K562 (cell line): ENCODE measurements around the gene FAAP100. TPM values are rescaled to one million over a fixed set of nuclear protein-coding genes. Genes with fewer than 3 reads are reported as not detected.

Experiments
- ARHGAP35 ChIP-seq: fragments of 450-650 bp; IDR thresholded peaks from 2 replicates; pipeline ENCODE4 v1.6.1; 2018; ENCODE audit not compliant: partially characterized antibody
- ATF1 ChIP-seq, 2 experiments: fragments of 450-650 bp in 1 of 2; IDR thresholded peaks; 2 replicates each; pipeline ENCODE4 v1.6.1; 2016; ENCODE audit warnings: missing compliant biosample characterization in 1 of 2, missing genetic modification characterization in 1 of 2
- BCOR ChIP-seq: fragments of 450-650 bp; IDR thresholded peaks from 2 replicates; pipeline ENCODE4 v1.6.1; 2016
- BMI1 ChIP-seq: fragments of 150-350 bp; IDR thresholded peaks from 2 replicates; pipeline ENCODE4 v1.6.1; 2014; ENCODE audit warnings: low read length
- CCAR2 ChIP-seq: fragments of 200-400 bp; formaldehyde crosslinking; IDR thresholded peaks from 2 replicates; pipeline ENCODE4 v1.6.1; 2017; ENCODE audit warnings: mild to moderate bottlenecking, low read depth, low read length
- LCOR ChIP-seq: sonication (generic); formaldehyde crosslinking; IDR thresholded peaks from 2 replicates; pipeline ENCODE4 v1.8.0; 2022; ENCODE audit warnings: mild to moderate bottlenecking, missing genetic modification reagents
- NFATC3 ChIP-seq: fragments of 450-650 bp; IDR thresholded peaks from 2 replicates; pipeline ENCODE4 v1.6.1; 2017; ENCODE audit warnings: mild to moderate bottlenecking
- POLR3A ChIP-seq: IDR thresholded peaks from 2 replicates; pipeline ENCODE4 v1.6.1; 2011; ENCODE audit warnings: borderline replicate concordance, mild to moderate bottlenecking, moderate library complexity; ENCODE audit not compliant: insufficient read length, insufficient read depth; ENCODE audit errors: extremely low read depth
- RBM14 ChIP-seq: fragments of 200-400 bp; formaldehyde crosslinking; IDR thresholded peaks from 2 replicates; pipeline ENCODE4 v1.6.1; 2018; ENCODE audit warnings: low read depth, mild to moderate bottlenecking, low read length, moderate library complexity, borderline replicate concordance; ENCODE audit not compliant: insufficient read depth
- SIN3B ChIP-seq: fragments of 450-650 bp; IDR thresholded peaks from 2 replicates; pipeline ENCODE4 v1.6.1; 2017; ENCODE audit warnings: low read depth, mild to moderate bottlenecking, moderate library complexity
- ZNF507 ChIP-seq: conservative IDR thresholded peaks from 2 replicates; pipeline ENCODE4 v1.6.1; 2017; ENCODE audit warnings: missing genetic modification characterization, missing compliant biosample characterization
- ZNF696 ChIP-seq: fragments of 250-450 bp; sonication (Bioruptor Pico); conservative IDR thresholded peaks from 2 replicates; pipeline ENCODE4 v1.4.0; 2020; ENCODE audit warnings: mild to moderate bottlenecking, moderate library complexity
- ZNF780A ChIP-seq: fragments of 250-450 bp; sonication (Bioruptor Pico); IDR thresholded peaks from 2 replicates; pipeline ENCODE4 v1.5.0; 2021; ENCODE audit warnings: mild to moderate bottlenecking
- polyA plus RNA-seq, 8 experiments: library from polyadenylated mRNA; depleted of rRNA in 4 of 8; stranded (reverse) in 5 of 8; unstranded in 3 of 8; fragments of >200 nt; fragmentation: Nextera tagmentation in 2 of 8; fragmentation: Illumina TruSeq in 1 of 8; extraction: Ambion mirVana in 2 of 8; extraction: Trizol in 1 of 8; gene quantifications; 2 replicates each; pipeline versions ENCODE4 v1.2.1 to v1.2.3, GENCODE V29; 2011 to 2014; ENCODE audit warnings: inconsistent platforms in 1 of 8, missing spikeins in 1 of 8
- total RNA-seq, 7 experiments: library from RNA; depleted of rRNA in 6 of 7; stranded (reverse); fragments of >200 nt in 6 of 7; fragmentation: Illumina TruSeq in 2 of 7; extraction: Trizol in 2 of 7; gene quantifications; 2 replicates each; pipeline versions ENCODE4 v1.2.1 to v1.2.3, GENCODE V29; 2011 to 2021; ENCODE audit warnings: low replicate concordance in 1 of 7
- TF ChIP-seq, protein P1 (sequence below): IDR thresholded peaks from 2 replicates; pipeline ENCODE4 v1.6.1; 2011; ENCODE audit warnings: borderline replicate concordance, low read depth, mild to moderate bottlenecking, moderate library complexity, low read length; ENCODE audit not compliant: insufficient read depth, poor library complexity, severe bottlenecking
- TF ChIP-seq, protein P2 (sequence below): fragments of 250-450 bp; sonication (Bioruptor Pico); IDR thresholded peaks from 2 replicates; pipeline ENCODE4 v1.4.0; 2020; ENCODE audit warnings: mild to moderate bottlenecking, moderate library complexity, borderline replicate concordance
- TF ChIP-seq, protein P3 (sequence below): fragments of 250-450 bp; sonication (Bioruptor Pico); IDR thresholded peaks from 2 replicates; pipeline ENCODE4 v1.4.0; 2020

Gene FAAP100
- total and polyA plus RNA-seq, 9 of the 15 experiments (the other 6 are each of a cell fraction or from before 2014, with no cell fraction given), result 0.31 to 51.2 (median 12.6) TPM

DNA sequence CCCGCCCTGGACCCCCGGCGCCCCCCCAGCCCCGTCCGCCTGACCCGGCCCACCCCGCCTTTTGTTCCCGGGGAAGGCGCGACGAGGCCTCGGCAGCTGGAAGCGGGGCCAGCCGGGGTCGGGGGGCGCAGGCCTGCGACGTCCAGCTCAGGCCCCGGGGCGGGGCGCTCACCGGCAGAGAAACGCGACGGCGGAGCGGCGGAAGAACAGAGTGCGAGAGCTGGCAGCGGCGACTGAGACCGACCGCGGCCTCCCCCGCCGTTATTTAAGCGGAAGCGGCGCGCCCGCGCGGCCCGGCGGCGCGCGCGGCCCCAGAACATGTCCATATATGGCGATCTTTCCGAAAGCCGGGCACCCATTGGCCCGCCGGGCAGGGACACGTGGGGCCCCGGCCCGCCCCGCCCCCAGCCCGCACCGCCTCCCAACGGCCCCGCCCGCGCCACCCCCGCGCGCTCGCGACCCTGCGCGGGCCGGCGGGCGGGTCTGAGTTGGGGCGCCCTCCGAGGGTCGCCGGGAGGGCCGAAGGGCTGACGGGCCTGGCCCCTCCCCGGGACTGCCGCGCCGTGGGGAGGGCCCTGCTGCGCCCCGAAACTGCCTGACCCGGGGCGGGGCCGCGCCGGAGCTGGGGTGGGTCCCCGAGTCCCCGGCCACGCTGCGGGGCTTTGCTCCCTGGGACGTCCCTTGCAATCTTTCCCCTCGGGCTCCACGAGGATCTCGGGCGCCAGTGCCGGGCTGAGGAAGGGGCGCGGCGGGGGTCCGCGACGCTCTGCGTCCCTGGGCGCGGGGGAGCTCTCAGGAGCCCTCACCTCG lies 39.4 kb downstream of the FAAP100 start, which contains the start of gene ACTG1 (continued):
- TF ChIP-seq, protein P1, sequence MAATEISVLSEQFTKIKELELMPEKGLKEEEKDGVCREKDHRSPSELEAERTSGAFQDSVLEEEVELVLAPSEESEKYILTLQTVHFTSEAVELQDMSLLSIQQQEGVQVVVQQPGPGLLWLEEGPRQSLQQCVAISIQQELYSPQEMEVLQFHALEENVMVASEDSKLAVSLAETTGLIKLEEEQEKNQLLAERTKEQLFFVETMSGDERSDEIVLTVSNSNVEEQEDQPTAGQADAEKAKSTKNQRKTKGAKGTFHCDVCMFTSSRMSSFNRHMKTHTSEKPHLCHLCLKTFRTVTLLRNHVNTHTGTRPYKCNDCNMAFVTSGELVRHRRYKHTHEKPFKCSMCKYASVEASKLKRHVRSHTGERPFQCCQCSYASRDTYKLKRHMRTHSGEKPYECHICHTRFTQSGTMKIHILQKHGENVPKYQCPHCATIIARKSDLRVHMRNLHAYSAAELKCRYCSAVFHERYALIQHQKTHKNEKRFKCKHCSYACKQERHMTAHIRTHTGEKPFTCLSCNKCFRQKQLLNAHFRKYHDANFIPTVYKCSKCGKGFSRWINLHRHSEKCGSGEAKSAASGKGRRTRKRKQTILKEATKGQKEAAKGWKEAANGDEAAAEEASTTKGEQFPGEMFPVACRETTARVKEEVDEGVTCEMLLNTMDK, result no peak
- TF ChIP-seq ZNF696 (CRISPR knock-in tag), result no peak
- TF ChIP-seq ARHGAP35, result no peak
- TF ChIP-seq, protein P2, sequence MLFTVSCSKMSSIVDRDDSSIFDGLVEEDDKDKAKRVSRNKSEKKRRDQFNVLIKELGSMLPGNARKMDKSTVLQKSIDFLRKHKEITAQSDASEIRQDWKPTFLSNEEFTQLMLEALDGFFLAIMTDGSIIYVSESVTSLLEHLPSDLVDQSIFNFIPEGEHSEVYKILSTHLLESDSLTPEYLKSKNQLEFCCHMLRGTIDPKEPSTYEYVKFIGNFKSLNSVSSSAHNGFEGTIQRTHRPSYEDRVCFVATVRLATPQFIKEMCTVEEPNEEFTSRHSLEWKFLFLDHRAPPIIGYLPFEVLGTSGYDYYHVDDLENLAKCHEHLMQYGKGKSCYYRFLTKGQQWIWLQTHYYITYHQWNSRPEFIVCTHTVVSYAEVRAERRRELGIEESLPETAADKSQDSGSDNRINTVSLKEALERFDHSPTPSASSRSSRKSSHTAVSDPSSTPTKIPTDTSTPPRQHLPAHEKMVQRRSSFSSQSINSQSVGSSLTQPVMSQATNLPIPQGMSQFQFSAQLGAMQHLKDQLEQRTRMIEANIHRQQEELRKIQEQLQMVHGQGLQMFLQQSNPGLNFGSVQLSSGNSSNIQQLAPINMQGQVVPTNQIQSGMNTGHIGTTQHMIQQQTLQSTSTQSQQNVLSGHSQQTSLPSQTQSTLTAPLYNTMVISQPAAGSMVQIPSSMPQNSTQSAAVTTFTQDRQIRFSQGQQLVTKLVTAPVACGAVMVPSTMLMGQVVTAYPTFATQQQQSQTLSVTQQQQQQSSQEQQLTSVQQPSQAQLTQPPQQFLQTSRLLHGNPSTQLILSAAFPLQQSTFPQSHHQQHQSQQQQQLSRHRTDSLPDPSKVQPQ (CRISPR knock-in tag), result no peak
- no peak for TF ChIP-seq SIN3B
- no peak for TF ChIP-seq BCOR
- TF ChIP-seq ATF1 (CRISPR knock-in tag; IDR thresholded peaks at IDR 0.05), result no peak
- TF ChIP-seq ATF1 (tag; IDR thresholded peaks at IDR 0.05), result no peak
- TF ChIP-seq NFATC3, result no peak
- no peak for TF ChIP-seq POLR3A
- no peak for TF ChIP-seq ZNF780A (CRISPR knock-in tag)
- TF ChIP-seq CCAR2, result no peak
- TF ChIP-seq, protein P3, sequence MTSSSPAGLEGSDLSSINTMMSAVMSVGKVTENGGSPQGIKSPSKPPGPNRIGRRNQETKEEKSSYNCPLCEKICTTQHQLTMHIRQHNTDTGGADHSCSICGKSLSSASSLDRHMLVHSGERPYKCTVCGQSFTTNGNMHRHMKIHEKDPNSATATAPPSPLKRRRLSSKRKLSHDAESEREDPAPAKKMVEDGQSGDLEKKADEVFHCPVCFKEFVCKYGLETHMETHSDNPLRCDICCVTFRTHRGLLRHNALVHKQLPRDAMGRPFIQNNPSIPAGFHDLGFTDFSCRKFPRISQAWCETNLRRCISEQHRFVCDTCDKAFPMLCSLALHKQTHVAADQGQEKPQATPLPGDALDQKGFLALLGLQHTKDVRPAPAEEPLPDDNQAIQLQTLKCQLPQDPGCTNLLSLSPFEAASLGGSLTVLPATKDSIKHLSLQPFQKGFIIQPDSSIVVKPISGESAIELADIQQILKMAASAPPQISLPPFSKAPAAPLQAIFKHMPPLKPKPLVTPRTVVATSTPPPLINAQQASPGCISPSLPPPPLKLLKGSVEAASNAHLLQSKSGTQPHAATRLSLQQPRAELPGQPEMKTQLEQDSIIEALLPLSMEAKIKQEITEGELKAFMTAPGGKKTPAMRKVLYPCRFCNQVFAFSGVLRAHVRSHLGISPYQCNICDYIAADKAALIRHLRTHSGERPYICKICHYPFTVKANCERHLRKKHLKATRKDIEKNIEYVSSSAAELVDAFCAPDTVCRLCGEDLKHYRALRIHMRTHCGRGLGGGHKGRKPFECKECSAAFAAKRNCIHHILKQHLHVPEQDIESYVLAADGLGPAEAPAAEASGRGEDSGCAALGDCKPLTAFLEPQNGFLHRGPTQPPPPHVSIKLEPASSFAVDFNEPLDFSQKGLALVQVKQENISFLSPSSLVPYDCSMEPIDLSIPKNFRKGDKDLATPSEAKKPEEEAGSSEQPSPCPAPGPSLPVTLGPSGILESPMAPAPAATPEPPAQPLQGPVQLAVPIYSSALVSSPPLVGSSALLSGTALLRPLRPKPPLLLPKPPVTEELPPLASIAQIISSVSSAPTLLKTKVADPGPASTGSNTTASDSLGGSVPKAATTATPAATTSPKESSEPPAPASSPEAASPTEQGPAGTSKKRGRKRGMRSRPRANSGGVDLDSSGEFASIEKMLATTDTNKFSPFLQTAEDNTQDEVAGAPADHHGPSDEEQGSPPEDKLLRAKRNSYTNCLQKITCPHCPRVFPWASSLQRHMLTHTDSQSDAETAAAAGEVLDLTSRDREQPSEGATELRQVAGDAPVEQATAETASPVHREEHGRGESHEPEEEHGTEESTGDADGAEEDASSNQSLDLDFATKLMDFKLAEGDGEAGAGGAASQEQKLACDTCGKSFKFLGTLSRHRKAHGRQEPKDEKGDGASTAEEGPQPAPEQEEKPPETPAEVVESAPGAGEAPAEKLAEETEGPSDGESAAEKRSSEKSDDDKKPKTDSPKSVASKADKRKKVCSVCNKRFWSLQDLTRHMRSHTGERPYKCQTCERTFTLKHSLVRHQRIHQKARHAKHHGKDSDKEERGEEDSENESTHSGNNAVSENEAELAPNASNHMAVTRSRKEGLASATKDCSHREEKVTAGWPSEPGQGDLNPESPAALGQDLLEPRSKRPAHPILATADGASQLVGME (CRISPR knock-in tag), result no peak
- no peak for TF ChIP-seq ZNF507
- no peak; the same call in 1 of the 2 replicates for TF ChIP-seq RBM14
- TF ChIP-seq BMI1, result no peak
- no peak for TF ChIP-seq LCOR (CRISPR knock-in tag)
